Endothelial cell of umbilical vein (primary cell): ENCODE results near the gene DZIP1. TPM values are rescaled to one million over a fixed set of nuclear protein-coding genes. Genes with fewer than 3 reads are reported as not detected.

Experiments used
- BruUV-seq: library from RNA; stranded (reverse); fragments of 400-500 nt; replicated peaks from 2 replicates; lab custom pipeline; 2021; lab: Mats Ljungman, UMichigan
- CTCF ChIA-PET: fragments of 300-600, 350-600 bp; sonication (Branson Sonifier 250); formaldehyde crosslinking; loops from one replicate; lab custom pipeline; 2021; ENCODE audit warnings: antibody characterized with exemption, inconsistent platforms; lab: Charles Lee
- POLR2A ChIA-PET: fragments of 300-600, 350-600 bp; sonication (Branson Sonifier 250); formaldehyde crosslinking; loops from one replicate; lab custom pipeline; 2021; ENCODE audit warnings: antibody characterized with exemption, inconsistent platforms; lab: Charles Lee
- DNase-seq: peaks from one replicate; pipeline ENCODE4 v3.0.0-alpha.2; 2011; ENCODE audit warnings: low read depth, low spot score
- FAIRE-seq: peaks from 2 replicates; lab custom pipeline; 2011; peaks lifted over from hg19 to GRCh38; lab: Jason Lieb, UNC
- H2AFZ ChIP-seq: 2 replicates; pipeline ENCODE4 v1.6.0; 2012; ENCODE audit warnings: low read depth, low read length, control low read depth, inconsistent platforms
- H3K27ac ChIP-seq: 2 replicates; pipeline ENCODE4 v1.5.1; 2011; ENCODE audit warnings: low read depth, mild to moderate bottlenecking, control low read depth, low read length, moderate library complexity; ENCODE audit not compliant: insufficient read depth
- H3K27me3 ChIP-seq, 2 experiments: 2 replicates each; pipeline versions ENCODE4 v1.6.0 to v1.6.1; 2011; ENCODE audit warnings: low read length in 2 of 2, mixed read lengths in 1 of 2; ENCODE audit not compliant: control insufficient read depth in 2 of 2, insufficient read depth in 2 of 2
- H3K36me3 ChIP-seq, 2 experiments: 2 replicates in 1 of 2; 3 replicates in 1 of 2; pipeline ENCODE4 v1.5.1; 2011; ENCODE audit warnings: low read length in 2 of 2, mild to moderate bottlenecking in 1 of 2, moderate library complexity in 1 of 2; ENCODE audit not compliant: control insufficient read depth in 2 of 2, insufficient read depth in 2 of 2; ENCODE audit errors: extremely low read depth in 1 of 2
- H3K4me1 ChIP-seq: 3 replicates; pipeline ENCODE4 v1.5.1; 2011; ENCODE audit warnings: mild to moderate bottlenecking, low read length; ENCODE audit not compliant: control insufficient read depth, insufficient read depth; ENCODE audit errors: extremely low read depth
- H3K4me2 ChIP-seq: 2 replicates; pipeline ENCODE4 v1.6.1; 2011; ENCODE audit warnings: low read length, control low read depth, mixed read lengths; ENCODE audit not compliant: insufficient read depth
- H3K4me3 ChIP-seq, 3 experiments: fragments of 200-600 bp in 1 of 3; sonication (generic), shearing (Covaris generic) in 1 of 3; replicated peaks in 1 of 3; 2 replicates each; pipeline ENCODE4 v1.5.1; 2011 to 2016; ENCODE audit warnings: control low read depth in 3 of 3, low read length in 3 of 3, mild to moderate bottlenecking in 2 of 3, inconsistent platforms in 1 of 3, low read depth in 1 of 3, moderate library complexity in 1 of 3; ENCODE audit not compliant: insufficient read depth in 1 of 3
- H3K79me2 ChIP-seq: 2 replicates; pipeline ENCODE4 v1.6.0; 2012; ENCODE audit warnings: low read length, inconsistent platforms; ENCODE audit not compliant: control insufficient read depth, insufficient read depth
- H3K9ac ChIP-seq: replicated peaks from 2 replicates; pipeline ENCODE3; 2011; ENCODE audit warnings: low read length, control low read depth; ENCODE audit not compliant: insufficient read depth; ENCODE audit errors: extremely low read depth
- H3K9me1 ChIP-seq: replicated peaks from 3 replicates; pipeline ENCODE4 v1.6.0; 2011; ENCODE audit warnings: mild to moderate bottlenecking, low read length; ENCODE audit not compliant: control insufficient read depth, insufficient read depth; ENCODE audit errors: extremely low read depth
- H3K9me3 ChIP-seq: replicated peaks from 2 replicates; pipeline ENCODE4 v1.5.1; 2012; ENCODE audit warnings: low read length, inconsistent platforms; ENCODE audit not compliant: control insufficient read depth, insufficient read depth
- H4K20me1 ChIP-seq: replicated peaks from 2 replicates; pipeline ENCODE3; 2011; ENCODE audit warnings: mild to moderate bottlenecking, low read length; ENCODE audit not compliant: control insufficient read depth, insufficient read depth; ENCODE audit errors: extremely low read depth
- EZH2 ChIP-seq: IDR thresholded peaks from 2 replicates; pipeline ENCODE4 v1.6.1; 2012; ENCODE audit warnings: borderline replicate concordance, low read depth, mild to moderate bottlenecking, moderate library complexity, low read length, inconsistent platforms; ENCODE audit not compliant: severe bottlenecking
- FOS ChIP-seq: IDR thresholded peaks from 2 replicates; pipeline ENCODE4 v1.6.1; 2011; ENCODE audit warnings: mild to moderate bottlenecking, low read length, moderate library complexity, borderline replicate concordance; ENCODE audit not compliant: insufficient read depth
- GATA2 ChIP-seq: IDR thresholded peaks from 2 replicates; pipeline ENCODE4 v1.7.0; 2011; ENCODE audit warnings: low read depth, mild to moderate bottlenecking, moderate library complexity, mixed read lengths, low read length; ENCODE audit not compliant: insufficient read length, insufficient read depth
- JUN ChIP-seq: IDR thresholded peaks from 2 replicates; pipeline ENCODE4 v1.6.1; 2011; ENCODE audit warnings: borderline replicate concordance, low read depth; ENCODE audit not compliant: insufficient read length, insufficient read depth
- MYC ChIP-seq: IDR thresholded peaks from one replicate; pipeline ENCODE4 v1.6.1; 2011; ENCODE audit warnings: mild to moderate bottlenecking, low read depth, low read length
- POLR2A ChIP-seq: IDR thresholded peaks from 2 replicates; pipeline ENCODE4 v1.6.1; 2012; ENCODE audit warnings: low read depth, mild to moderate bottlenecking, control low read depth, low read length
- POLR2AphosphoS5 ChIP-seq: IDR thresholded peaks from 2 replicates; pipeline ENCODE4 v1.6.1; 2012; ENCODE audit warnings: low read depth, mild to moderate bottlenecking, control low read depth, low read length, moderate library complexity; ENCODE audit not compliant: insufficient read depth
- dilution Hi-C: fragments of 300-500 bp; cut with MboI; formaldehyde crosslinking; loops from one replicate; pipeline ENCODE4 v1.15.0; 2019; ENCODE audit warnings: low sequenced_read_pairs; ENCODE audit not compliant: extremely low pct_ligation_motif_present
- intact Hi-C: fragments of 100-400 bp; cut with micrococcal nuclease; formaldehyde crosslinking; loops from one replicate; pipeline ENCODE4 v1.10.0; 2022
- polyA plus RNA-seq, 4 experiments: library from polyadenylated mRNA; depleted of rRNA in 3 of 4; stranded (reverse) in 3 of 4; unstranded in 1 of 4; fragments of >200 nt; gene quantifications; 2 replicates each; pipeline versions ENCODE4 v1.2.1 to v1.2.3, GENCODE V29; 2011 to 2012; ENCODE audit warnings: missing spikeins in 1 of 4
- total RNA-seq: library from RNA; stranded (reverse); gene quantifications from 2 replicates; pipeline ENCODE4 v1.2.3, GENCODE V29; 2021
- TF ChIP-seq, protein P1 (sequence below), 2 donors: IDR thresholded peaks; 1 replicate in 1 of 2; 2 replicates in 1 of 2; pipeline ENCODE4 v1.5.1; 2011; ENCODE audit warnings: low read length in 2 of 2, mild to moderate bottlenecking in 2 of 2, moderate library complexity in 2 of 2, control low read depth in 1 of 2, inconsistent platforms in 1 of 2, low read depth in 1 of 2; ENCODE audit not compliant: insufficient read depth in 1 of 2; ENCODE audit errors: extremely low read depth in 1 of 2
- TF ChIP-seq, protein P2 (sequence below): IDR thresholded peaks from 2 replicates; pipeline ENCODE4 v1.6.1; 2011; ENCODE audit not compliant: insufficient read depth, insufficient read length

DZIP1 gene
- total and polyA plus RNA-seq, 2 donors (not counting 3 experiments of a cell fraction or from before 2014, with no cell fraction given) = 8.6 to 32.1 TPM

DNA sequence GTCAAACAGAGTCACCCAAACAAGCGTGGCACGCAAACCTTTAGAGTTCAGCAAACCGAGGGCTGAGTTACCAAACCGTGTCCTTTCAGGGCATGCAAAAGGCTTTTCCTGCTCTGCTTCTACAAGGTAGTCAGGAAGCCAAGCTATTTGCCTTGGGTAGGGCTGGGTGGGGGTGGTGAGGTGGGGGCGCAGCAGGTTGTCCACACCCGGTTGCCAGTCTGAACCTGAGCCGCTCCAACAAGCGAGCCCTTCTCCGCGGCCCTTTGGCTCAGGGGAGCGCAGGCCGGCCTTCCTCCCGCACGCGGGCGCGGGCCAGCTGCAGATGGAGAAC lies 92.3 kb downstream of the DZIP1 start:
- H3K9ac ChIP-seq = no peak overlapping the region
- H3K9me1 ChIP-seq = no peaks in the 10 kb centered on the region
- no peaks in the 10 kb centered on the region for H4K20me1 ChIP-seq
- ChIA-PET CTCF (interaction anchor here (1.0 to 1.8 kb wide), 2 partner anchors 12 to 15 kb away, joined by 4 to 9 read pairs; no protein-coding TSS in a partner anchor), POLR2A (no interaction called here)
- peak overlapping the region in 1 of 3 experiments; percentile 40 for H3K4me3 ChIP-seq
- H3K27ac ChIP-seq = no peak overlapping the region
- H3K4me2 ChIP-seq = peak overlapping the region; percentile 22
- intact Hi-C loops (loop anchor here (1.0 kb wide), 1 partner anchor 58 kb away; no protein-coding TSS in a partner anchor), dilution Hi-C loops (no loop called here)
- no TSS peak for BruUV-seq
- DNase-seq (no peak), FAIRE-seq (no peak)
- H3K9me3 ChIP-seq = no peaks in the 10 kb centered on the region
- H3K79me2 ChIP-seq = no peaks in the 10 kb centered on the region
- TF ChIP-seq GATA2 (no peak), FOS (no peak), POLR2A (no peak), POLR2AphosphoS5 (no peak), EZH2 (no peak), JUN (no peak), MYC (no peak)
- TF ChIP-seq, protein P1, sequence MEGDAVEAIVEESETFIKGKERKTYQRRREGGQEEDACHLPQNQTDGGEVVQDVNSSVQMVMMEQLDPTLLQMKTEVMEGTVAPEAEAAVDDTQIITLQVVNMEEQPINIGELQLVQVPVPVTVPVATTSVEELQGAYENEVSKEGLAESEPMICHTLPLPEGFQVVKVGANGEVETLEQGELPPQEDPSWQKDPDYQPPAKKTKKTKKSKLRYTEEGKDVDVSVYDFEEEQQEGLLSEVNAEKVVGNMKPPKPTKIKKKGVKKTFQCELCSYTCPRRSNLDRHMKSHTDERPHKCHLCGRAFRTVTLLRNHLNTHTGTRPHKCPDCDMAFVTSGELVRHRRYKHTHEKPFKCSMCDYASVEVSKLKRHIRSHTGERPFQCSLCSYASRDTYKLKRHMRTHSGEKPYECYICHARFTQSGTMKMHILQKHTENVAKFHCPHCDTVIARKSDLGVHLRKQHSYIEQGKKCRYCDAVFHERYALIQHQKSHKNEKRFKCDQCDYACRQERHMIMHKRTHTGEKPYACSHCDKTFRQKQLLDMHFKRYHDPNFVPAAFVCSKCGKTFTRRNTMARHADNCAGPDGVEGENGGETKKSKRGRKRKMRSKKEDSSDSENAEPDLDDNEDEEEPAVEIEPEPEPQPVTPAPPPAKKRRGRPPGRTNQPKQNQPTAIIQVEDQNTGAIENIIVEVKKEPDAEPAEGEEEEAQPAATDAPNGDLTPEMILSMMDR (IDR thresholded peaks at IDR 0.05; ENCODE audit: extremely low read depth in 1 of 2, insufficient read depth in 1 of 2, low read depth in 1 of 2, low read length in 2 of 2) = no peak
- TF ChIP-seq, protein P2, sequence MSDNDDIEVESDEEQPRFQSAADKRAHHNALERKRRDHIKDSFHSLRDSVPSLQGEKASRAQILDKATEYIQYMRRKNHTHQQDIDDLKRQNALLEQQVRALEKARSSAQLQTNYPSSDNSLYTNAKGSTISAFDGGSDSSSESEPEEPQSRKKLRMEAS = no peak
- H3K27me3 ChIP-seq = peaks cover 8 to 16% of the 10 kb centered on the region in 2 experiments
- H3K36me3 ChIP-seq = no peaks in the 10 kb centered on the region
- no peaks in the 10 kb centered on the region for H3K4me1 ChIP-seq
- peak overlapping the region; percentile 42 for H2AFZ ChIP-seq
